HG03571 (cell line): ENCODE measurements around the gene CLCNKA.
"Not testable (repeated sequence)": the region's sequence is repeated elsewhere in the genome, so short reads cannot be mapped to it uniquely, and the experiment has no call there.

ENCODE experiments used
- ATAC-seq: cut with Tn5 transposase; IDR thresholded peaks from one replicate; pipeline ENCODE4 v1.9.1; 2021; ENCODE audit not compliant: unreplicated experiment

Gene CLCNKA

DNA sequence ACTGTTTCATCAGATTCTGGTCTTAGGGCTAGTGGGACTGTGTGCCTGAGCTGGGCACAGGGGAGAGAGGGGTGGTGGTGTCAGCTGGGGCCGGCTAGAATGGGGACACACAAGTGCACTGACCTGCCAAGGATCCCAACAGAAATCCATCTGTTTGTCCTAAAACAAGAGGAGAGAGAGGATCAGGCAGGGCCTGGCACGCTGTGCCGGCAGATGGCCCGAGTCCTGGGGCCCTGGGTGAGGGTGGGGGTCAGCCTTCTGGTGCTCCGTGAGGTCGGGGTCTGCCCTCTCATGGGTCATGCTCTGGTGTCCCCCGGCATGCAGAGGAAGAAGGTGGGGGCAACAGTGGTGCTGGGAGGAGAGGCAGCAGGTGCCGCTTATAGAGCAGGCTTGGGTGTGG lies 18.0 kb downstream of the CLCNKA start:
- ATAC-seq = not testable (repeated sequence)

DNA sequence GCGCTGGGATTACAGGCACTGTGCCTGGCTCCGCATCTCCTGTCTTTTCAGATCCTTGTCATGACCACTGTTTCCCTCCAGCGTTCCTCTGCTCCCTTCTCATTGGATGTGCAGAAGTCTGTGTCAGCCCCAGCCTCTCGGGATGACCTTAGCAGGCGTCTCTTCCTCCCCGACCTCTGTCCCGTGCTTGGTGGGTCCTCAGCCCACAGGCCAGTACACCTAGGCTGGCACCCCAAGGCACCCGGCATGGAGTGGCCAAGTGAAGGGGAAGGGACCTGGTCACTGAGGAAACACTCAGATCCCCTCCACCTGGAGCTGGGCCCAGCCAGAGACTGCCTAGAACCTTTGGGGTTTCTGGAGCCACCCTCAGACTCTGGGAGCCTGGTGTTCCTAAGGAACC lies 19.4 kb downstream of the CLCNKA start:
- ATAC-seq = no peak

DNA sequence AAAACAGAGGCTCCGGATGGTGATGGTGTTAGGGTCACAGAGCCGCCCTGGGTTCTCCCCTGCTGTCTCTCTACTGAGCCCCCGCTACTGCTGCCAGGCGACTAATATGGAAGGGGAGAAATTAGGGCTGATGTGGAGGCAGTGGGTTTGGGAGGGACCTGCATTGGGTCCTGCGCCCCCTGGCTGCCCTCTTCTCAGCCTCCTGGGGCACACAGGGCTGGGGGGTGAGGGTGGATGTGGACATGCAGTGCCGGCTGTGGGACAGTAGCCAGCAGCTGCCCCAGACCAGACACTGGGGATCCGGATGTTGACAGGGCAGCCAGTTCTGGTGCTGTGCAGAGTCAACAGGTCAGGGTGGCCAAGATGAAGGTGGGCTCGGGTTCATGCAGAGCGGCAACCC lies 20.3 kb downstream of the CLCNKA start:
- no peak for ATAC-seq

DNA sequence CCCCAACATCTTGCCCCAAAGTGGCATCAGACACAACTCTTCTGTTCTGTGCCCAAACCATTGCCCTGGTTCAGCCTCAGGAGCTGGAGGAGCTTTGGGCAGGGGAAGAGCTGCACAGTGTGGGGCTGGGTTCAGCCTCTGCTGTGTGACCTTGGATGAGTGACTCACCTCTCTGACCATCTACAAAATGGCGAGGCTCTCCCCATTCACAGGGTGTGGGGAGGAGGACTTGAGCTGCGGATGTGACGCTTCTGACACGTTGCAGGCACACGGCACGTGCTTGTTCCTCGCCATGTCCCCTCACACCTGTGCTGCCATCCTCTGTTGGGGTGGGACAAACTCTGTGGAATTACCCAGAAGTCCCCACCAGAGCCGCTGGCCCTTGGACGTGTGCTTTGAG lies 20.8 kb downstream of the CLCNKA start:
- not testable (repeated sequence) for ATAC-seq

DNA sequence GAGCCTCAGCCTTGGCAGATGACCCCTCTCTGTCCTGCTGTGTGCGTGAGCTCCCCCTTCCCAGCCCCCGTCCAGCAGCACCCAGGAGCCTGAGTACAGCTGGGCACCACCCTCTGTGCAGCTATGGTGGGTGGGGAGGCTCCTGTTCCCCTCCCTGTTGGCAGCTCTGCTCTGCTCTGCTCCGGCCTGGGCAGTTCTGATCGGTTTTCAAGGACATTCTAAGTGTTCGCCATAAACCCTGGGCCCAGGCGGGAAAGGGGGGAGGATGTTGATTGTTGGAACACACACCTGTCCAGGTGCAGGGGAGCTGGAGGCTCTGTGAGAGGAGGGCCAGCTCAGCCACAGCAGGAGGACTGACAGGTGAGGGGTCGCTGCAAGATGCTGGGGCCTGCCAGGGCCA lies 21.7 kb downstream of the CLCNKA start, which contains the start of gene CLCNKB:
Gene CLCNKB, plus strand, starts transcription at position 262 of the 400 bp plus-strand sequence. CDS start 711 bp downstream, outside the sequence.
- ATAC-seq = no peak

DNA sequence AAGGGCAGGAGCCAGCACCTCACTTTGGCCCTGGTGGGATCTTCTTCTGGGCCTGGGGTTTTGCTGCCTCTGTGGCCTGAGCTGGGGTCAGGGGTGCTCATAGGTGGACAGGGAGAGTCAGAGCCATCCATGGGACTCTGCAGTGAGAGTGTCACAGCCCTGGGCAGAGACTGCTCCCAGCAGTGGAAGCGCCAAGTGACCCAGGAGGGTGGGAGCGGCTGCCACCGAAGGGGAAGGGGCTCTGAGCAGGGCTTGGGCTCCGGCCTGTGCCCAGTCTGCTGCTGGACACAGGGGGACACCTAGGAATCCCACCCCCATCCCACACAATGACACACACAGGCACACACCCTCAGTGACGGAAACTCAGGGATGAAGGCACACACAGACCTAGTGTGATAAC lies 22.1 kb downstream of the CLCNKA start:
- ATAC-seq = no peak

DNA sequence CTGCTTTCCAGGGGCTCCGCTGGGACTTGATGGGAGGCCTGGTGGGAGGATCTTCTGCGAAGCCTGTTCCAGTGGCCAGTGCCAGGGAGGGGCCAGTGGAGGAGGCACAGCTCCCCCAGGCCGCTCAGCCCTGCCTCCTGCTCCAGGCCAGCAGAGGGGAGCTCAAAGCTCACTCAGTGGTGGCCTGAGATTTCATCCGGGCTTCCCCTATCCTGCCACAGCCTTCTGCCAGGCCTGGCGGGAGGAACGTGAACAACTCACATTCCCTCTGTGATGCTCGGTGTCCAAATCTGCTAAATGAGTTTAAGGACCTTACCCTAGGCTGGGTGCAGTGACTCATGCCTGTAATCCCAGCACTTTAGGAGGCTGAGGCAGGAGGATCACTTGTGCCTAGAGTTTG lies 25.0 kb downstream of the CLCNKA start:
- ATAC-seq = no peak

DNA sequence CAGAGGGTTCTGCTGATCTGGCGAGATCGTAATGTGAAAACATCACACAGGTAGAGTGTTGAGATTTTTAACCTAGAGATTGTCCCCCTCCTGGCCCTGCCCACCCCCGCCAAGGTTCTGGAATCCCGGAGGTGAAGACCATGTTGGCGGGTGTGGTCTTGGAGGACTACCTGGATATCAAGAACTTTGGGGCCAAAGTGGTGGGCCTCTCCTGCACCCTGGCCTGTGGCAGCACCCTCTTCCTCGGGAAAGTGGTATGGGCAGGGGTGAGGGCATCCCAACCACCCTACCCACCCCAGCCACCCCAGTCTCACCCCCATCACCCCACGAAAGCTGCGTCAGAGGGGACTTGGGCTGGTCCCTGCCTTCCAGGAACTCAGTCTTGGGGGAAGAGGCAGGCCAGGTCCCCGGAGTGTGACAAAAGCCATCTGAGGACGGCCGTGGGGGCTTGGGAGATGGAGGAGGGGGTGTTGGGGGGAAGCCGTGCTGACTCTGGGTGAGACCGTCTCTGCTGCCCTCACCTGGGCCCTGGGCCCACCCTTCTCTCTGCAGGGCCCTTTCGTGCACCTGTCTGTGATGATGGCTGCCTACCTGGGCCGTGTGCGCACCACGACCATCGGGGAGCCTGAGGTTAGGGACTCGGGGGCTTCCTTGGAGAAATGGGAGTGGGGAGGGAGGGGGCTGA lies 26.1 kb downstream of the CLCNKA start:
- ATAC-seq = no peak

DNA sequence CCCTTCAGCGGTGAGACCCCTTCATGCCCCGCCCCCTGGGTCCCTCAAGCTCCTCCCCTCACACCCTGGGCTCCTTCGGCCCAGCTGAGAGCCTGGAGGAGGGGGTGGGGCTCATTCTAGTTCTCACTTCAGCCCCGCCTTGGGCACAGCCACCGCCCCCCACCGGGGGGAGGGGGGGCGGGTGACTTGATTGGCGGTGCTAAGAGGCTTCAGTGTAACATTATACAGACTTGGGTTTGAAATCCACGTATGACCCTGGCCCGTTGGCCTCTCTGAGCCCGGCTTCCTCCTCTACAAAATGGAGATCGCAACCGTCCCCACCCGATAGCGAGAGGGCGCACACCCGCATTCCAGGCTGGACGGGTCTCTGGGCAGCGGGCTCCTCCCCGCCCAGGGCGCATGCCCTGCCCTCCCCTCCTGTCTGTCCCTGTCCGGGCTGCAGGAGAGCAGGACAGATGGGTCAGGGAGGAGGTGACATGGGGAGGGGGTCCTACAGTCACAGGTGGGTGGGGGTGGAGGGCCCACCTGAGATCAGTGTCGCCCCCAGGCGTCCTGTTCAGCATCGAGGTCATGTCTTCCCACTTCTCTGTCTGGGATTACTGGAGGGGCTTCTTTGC lies 26.8 kb downstream of the CLCNKA start:
- ATAC-seq = no peak

DNA sequence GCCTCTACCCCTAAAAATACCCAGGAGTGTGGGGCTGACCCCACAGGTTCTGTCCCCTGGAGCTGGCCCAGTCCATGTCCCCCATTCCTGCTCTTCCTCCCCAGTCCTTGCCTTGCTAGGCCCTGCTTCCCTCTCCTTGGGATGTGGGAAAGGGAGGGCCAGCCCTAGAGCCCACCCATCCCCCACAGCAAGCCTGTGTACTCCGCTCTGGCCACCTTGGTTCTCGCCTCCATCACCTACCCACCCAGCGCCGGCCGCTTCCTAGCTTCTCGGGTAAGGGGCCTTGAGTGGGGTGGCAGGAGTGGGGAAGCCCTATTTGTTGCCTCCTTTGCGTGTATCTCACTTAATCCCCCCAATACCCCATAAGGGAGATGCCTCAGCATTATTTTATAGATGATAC lies 28.5 kb downstream of the CLCNKA start:
- ATAC-seq = no peak

DNA sequence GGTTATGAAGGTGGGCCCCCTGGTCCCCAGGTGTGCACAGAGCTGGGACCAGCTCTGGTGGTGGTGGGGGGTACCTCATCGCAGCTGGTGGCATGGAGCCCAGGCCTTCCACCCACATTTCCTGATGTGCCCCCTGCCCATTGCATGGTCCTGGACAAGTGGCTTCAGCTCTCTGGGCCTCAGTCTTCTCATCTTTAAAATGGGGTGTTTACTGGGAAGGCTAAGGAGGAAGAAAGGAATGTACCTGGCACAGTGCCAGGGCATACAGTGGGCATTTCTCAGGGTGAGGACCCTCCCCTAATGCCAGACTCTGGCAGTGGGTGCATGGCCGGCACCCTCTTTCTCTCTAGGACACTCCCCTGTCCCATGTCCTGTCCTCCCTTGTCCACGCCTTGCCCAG lies 29.2 kb downstream of the CLCNKA start:
- ATAC-seq = no peak

DNA sequence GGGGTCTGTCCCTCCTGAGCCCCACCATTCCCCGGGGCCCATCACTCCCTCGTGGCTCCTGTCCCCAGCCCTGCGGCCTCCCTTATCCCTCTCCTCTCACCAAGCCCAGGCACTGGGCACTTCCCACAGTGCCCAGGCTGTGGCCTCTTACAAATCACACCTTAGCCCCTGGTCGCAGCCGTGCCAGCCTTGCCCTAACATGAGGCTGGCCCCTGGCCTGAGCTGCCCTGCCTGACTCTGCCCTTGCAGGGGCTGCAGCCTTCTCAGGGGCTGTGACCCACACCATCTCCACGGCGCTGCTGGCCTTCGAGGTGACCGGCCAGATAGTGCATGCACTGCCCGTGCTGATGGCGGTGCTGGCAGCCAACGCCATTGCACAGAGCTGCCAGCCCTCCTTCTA lies 30.1 kb downstream of the CLCNKA start:
- ATAC-seq = not testable (repeated sequence)

DNA sequence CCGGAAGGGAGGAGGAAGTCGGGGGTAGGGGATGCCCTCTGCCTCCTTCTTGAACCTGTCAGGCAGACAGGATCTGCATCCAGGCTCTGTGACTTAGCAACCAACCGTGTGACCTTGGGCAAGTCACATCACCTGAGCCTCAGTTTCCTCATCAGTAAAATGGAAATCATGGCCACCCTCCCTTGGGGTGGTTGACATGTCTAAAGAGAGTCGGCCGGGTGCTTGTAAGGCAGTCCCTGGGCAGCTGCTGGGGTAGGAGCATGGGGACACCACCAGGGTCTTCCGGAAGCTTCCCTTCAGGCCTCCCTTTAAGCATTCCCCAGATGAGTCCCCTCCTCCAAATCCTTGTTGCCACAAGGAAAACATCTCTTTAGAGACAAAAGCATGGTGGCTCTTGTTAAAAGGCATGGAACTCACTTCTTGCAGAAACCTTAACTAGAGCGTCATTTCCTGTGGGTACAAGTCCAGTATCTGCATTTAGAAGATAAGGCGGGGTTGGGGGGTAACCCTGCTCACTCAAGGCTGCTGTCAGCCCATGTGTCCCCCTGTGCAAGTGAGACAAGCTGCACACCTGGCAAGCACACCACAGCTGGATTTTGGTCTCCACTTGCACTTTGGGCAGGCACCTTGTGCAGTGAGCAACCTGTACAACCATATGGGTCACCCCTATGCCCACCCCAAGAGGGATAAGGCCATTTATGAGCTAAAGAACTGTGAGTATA lies 32.1 kb downstream of the CLCNKA start:
- ATAC-seq = no peak

DNA sequence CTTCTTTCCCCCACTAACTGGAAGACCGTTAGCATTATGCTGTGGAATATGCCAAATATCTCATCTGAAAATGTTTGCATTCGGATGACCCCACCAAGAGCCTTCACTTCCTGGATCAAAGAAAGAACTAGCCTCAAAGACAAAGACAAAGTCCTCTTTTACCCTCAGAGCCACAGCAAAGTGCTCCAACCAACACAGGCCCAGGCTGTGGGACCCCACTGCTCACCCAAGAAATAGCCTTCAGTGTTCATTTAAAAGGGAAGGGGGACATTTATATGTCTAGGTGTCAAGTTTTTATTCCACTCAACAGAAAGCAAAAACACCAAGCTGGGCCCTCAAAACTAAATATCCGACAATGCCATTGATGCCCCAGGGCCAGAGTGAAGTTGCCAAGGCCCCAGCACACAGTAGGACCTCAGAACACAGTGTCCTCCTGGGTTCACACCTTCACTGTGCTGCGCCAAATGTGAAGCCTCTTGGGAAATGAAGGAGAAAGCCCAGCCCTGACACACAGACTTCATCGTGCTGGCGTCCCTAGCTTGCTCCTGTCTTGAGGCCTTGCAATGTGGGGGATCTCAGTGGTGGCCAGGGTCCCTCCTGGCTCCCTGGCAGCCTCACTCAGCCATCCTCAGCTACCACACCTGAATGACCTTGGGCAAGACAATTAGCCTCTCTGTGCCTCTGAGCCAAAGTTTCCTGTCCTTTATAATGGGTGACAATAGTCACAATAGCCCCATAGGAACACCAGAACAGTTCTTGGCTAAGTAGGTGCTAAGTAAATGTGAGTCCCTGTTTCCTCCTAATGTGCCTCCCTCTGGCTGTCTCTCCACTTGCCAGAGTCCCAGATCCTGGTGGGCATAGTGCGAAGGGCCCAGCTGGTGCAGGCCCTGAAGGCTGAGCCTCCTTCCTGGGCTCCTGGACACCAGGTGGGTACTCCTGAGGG lies 33.0 kb downstream of the CLCNKA start:
- no peak for ATAC-seq

DNA sequence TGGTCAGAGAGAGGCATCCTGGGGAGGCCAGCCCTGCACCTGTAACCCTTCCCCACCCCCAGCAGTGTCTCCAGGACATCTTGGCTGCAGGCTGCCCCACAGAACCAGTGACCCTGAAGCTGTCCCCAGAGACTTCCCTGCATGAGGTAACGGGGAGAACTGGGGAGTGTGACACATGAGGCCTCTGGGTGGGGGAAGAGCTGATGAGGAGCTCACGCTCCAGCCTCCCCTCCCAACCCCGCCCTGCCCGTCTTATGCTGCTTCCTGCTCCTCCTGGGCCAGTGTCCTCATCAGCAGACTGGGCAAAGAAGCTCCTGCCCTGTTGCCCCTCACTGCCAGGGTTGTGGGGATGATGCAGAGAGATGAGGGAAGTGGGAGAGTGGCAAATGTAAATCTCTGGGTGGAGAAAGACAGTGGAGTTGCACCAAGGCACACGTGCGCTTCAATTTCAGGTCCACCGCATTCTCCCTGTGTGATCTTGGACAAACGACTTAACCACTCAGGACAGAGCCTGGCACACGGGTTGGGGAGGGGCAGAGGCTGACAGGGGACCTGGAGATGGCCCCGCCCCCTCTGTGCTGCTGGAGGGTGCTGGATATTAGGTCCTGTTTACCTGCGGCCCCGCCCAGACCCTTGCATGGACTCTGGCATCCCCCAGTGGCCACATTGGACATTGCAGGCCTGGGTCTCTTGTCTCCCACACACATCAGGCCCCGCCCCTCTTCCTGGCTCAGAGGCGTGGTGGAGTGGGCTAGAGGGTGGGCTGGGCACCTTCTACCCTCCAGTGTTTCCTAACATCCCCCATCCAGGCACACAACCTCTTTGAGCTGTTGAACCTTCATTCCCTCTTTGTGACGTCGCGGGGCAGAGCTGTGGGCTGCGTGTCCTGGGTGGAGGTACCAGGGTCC lies 34.0 kb downstream of the CLCNKA start:
- ATAC-seq = no peak

DNA sequence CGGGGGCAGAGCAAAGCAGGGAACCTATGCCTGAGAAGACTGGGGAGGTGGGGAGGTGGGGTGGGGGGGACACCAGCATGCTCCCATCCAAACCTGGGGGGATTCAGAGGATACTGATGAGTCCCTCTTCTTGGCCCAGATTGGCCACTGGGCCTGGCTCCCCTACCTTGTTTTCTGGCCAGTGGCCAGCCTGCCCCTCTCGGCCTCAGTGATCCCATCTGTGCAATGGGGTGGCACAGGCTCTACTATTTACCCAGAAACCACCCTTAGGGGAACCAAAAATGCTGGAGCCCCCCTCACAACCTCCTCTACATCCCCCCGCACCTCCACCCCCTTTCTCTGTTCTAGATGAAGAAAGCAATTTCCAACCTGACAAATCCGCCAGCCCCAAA lies 34.7 kb downstream of the CLCNKA start:
- ATAC-seq = not testable (repeated sequence)

DNA sequence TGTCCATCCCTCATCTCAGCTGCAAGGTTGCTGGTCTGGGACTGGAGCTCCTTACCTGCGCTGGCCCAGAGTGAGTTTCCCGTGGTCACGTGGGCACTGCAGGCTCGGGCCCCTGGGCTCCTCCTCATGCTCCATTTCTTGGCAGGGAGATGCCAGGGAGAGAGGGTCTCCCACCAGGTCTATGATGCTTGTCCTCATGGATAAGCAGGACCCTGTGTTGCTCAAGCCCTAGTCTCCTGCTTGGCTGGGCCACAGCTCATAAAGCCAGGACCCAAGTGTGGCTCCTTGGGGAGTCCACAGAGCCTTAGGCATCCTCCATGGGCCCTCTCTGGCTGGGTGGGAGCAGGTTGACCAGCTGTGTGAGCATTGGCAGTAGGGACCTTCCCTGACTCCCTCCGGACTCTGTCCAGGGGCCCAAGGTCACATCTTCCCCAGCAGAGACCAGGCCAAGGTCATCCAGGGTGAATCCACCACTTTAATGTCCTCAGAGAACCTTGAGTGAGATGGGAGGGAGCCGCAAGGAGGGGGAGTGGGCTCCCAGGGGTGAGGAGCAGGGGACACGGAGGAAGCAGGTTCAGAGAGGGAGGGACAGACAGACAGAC lies 35.6 kb downstream of the CLCNKA start:
- ATAC-seq = not testable (repeated sequence)

DNA sequence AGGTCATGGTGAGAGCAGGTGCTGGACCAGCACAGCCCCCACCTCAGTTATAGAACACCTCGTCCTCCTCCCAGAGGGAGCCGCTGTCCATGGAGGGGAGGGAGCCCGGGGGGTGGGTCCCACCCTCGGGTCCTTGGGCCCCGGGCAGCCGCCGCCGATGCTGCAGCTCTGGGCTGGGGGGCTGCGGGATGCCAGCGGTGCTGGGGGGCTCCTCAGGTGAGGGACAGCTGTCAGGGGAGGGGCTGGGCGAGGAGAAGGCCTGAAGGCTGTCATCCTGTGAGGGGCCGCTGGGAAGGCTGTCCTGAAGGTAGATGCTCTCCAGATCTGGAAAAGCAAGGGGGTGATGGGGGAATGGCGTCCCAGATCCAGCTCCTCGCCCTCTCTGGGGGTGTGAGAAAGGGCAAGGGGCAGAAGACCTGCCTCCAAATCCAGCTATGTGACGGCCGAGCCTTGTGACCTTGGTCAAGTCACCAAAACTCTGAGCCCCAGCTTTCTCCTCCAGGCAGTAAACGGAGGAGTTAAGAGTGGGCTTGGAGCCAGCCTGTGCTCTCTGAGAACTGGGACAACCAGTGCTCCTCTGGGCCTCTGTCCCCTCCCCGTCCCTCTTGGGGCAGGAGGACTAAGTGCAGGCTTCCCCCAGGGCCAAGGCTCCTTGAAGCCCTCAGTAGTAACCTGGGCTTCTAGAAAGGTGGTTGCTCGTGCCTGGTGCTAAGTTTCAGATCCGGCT lies 36.7 kb downstream of the CLCNKA start:
- ATAC-seq = not testable (repeated sequence)

DNA sequence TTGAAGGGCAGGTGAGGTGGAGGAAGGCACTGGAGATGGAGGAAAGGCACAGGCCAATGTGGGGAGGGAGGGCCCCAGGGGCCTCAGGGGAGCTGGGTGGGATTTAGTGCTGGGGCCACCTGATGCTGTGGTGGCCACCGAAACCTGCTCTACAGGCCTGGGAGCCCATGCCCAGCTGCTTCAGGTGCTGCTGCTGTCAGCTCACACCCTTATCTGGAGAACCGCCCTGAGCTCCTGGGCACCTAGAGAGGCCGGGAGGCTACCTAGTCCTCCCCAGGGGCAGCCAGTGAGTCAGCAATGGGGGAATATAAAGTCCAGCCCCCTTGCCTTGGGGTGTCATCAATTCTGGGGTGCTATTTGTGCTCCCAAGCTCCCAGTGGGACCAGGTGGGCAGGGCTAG lies 39.4 kb downstream of the CLCNKA start:
- ATAC-seq = no peak
